ENCODE results near the gene RAP1A. TPM values are rescaled to one million over a fixed set of nuclear protein-coding genes. Genes with fewer than 3 reads are reported as not detected.
A peak's percentile ranks its signal among the peaks of the same experiment; 100 is the strongest.

Gene RAP1A
- 50.2 TPM for polyA plus RNA-seq (ENCODE audit: insufficient read length)

DNA sequence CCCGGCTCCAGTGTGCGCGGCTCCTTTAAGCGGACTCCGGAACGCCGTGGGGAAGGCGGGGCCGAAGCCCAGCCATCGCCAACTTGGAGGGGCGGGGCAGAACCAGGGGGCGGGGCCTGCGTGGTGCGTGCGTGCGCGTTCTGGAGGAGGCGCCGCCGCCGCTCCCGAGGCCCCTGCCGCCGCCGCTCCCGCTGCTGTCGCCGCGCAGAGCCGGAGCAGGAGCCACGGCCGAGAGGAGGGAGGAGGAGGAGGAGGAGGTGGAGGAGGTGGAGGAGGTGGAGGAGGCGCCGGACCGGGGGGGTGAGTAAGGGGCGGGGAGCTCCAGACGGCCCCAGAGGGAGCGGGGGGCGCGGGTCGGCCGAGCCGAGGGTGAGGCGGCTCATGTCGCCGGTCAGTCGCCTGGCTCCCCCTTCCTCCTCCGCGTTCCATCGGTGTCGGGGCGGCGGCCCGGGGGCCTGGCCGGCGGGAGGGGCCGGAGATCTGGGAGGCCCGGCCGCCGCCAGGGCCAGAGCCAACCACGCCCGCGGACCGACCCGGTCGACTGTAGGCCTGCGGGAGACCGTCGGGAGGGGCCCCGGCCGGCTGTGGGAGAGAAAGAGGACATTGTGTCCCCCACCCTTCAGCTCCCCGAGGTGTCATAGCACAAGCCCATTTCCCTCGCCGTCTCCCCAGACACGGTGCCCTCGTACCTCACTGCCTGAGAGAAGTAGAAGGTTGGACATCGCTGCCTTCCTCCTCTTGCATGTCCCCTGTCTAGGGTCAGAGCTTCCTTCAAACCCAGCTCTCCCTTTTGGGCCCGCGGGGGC, at the start of gene RAP1A:
TSS of gene RAP1A (plus strand) at position 155 of the 806 bp plus-strand sequence. CDS start 71,572 bp downstream, outside the sequence.
- peak; percentile 92 for DNase-seq

DNA sequence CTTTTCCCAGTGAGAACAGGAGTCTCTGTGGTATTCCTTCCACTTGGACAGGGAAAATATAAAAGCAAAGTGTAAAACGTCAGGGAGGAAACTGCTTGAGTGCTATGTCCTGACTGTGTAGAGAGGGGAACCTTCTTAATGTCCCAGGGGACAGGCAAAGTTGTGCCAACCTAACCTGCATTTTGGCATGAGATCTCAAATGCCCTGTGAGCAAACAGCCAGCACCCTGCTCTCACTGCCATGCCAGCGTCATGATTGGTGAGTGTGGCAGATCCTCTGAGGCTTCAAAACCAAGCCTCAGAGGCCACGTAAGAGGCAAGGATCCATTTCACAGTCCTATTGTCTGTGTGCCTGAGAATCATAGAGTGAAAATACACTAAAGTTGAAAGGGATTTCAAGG, 49.7 kb upstream of the RAP1A start:
- DNase-seq: no peak

DNA sequence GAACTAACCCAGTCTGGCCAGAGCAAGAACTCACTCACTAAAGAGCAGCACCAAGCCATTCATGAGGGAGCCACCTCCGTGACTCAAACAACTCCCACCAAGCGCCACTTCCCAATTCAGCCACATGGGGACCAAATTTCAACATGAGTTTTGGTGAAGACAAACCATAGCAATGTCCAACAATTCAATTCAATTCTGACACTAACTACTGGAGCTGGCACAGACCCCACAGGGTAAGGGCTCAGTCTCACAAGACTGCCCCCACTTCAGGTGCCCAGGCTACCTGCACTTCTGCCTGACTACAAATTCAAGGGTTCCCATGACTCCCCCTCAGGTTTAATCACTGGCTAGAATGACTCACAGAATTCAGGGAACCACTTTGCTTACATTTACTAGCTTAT, 48.8 kb upstream of the RAP1A start:
- DNase-seq: no peak

DNA sequence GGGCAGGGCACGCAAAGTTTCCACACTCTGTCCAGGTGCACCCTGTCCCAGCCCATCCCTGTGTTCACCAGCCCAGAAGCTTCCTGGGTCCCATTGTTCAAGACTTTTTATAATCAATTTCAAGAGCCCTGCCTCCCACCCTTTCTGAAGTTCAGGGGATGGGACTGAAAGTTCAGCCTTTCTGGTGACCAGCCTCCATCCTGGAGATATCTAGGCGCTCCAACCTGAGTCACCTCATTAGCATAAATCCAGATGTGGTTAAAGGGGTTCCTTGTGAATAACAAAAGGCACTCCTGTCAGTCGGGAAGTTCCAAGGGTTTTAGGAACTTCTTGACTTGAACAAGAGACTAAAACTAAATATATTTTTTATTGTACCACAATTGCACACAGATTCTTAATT, 48.4 kb upstream of the RAP1A start:
- DNase-seq: no peak

DNA sequence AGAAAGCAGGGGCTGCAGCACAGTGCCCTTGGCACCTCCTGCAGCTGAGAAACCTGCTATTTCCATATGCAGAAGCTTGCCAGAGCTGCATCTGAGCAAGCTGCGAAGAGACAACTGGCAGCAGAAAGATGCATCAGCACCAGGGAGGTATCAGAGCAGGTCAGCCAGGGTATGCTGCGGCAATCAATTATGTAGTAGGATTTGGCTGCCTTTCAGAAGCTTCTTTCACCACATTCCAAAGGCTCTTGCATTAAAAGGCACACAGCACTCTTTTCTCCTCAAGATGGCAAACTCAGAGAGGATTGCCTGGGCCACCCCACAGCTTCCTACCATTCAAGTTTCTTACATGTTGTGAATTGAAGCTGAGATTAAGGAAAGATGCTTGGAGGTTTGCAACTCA, 47.6 kb upstream of the RAP1A start:
- DNase-seq: no peak

DNA sequence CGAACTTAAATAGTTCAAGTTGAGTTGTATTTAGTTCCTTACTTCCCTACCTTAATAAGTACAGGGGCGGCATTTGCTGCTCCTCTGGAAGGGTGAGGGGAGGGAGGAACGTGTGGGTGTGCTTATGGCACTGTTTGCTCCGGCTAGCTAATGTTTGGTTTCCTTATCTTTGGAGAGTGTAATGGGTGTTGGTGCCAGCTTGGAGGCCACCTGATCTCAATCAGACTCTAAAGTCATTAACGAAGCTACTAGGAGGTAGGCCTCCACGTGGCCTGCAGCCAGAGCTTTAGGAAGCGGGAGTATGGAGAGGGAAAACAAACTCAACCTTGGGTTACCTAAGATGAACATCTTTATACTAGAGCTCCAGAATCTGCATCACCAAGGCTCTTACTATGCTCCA, 43.0 kb upstream of the RAP1A start:
- DNase-seq: no peak

DNA sequence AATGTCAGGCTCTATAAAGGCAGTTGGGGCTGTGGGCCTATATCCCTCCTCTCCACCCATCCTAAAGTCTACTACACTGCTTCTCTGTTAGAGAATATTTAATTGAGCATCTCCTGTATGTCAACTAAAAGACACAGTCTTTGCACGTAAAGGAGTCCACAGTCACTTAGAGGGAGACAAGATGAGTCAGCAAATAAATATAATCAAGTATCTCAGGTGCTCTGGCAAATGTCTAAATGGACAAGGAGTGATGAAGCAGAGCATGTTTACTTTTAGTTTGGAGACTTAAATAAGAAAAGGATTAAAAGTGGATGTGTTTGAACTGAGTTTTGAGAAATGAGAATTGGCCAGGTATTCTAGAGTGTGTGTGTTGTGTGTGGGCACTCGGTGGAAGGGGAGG, 41.8 kb upstream of the RAP1A start:
- no peak for DNase-seq

DNA sequence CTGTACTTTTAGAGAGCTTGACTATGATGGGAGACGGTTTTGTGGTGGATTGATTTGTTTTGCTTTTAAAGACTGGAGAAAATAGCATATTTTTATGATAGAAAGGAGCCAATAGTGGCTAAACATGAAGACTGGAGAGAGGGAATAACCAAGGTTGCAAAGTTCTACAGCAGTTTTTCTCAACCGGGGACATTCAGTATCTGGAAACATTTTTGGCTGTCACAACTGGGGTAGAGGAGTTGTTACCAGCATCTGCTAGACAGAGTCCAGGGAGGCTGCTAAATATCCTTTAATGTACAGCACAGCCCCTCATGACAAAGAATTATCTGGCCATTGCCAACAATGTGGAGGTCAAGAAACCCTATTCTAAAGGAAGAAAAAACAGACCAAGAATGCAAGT, 38.4 kb upstream of the RAP1A start:
- DNase-seq: no peak

DNA sequence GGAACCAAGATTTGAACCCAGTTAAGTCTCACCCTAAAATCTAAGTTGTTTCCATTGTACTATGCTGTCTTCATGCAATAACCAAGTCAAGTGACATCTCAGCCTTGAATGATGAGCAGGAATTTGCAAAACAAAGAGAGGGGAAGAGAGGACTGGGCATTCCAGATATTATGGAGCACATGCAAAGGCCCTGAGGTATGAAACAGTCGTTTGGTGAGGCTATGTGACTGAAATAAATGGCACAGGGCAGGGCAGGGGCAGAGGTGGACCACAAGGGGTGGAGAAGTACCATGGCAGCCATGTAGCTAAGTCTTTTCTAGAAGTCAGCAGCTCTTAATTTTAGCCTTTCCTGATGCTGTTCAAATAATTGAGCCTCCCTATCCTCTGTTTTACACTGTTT, 37.6 kb upstream of the RAP1A start:
- no peak for DNase-seq

DNA sequence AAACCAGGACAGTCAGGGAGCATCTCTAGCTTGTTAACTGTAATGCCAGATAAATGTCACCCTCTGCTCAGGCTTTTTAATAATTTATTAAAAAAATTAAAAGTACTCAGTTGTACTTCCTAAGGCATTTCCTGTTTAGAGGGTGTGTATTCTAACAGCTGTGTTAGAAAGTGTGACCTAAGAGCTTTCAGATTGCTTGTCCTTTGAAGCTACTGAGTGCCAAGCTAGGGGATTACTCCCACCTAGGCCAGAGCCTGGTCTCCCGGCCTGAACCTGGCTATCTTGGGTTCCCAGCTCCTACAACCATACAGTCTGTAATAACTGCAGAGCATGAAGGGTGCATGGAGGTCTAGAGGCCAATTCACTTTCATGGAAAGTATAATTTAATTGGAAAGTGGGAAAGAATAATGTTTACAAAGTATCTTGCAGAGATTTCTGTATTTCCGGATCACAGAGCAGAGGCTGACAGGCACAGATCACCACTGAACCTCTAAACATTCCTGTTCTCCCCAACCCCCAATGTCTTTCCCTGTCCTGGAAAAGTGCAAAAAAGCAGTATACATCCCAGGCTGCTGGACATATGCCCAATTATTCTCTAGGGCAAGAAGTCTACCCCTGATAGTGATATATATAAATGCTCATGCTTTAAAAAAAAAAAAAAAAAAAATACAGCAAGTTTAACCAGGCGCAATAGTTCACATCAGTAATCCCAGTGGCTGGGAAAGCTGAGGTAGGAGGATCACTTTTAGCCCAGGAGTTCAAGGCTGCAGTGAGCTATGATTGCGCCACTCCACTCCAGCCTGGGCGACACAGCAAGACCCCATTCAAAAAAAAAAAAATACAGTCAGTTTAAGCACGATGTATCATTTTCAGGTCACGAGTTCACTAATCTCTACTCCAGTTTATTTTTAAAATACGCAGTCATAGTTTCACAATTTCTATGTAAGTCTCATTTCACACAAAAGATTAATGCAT, 36.7 kb upstream of the RAP1A start:
- DNase-seq: no peak

DNA sequence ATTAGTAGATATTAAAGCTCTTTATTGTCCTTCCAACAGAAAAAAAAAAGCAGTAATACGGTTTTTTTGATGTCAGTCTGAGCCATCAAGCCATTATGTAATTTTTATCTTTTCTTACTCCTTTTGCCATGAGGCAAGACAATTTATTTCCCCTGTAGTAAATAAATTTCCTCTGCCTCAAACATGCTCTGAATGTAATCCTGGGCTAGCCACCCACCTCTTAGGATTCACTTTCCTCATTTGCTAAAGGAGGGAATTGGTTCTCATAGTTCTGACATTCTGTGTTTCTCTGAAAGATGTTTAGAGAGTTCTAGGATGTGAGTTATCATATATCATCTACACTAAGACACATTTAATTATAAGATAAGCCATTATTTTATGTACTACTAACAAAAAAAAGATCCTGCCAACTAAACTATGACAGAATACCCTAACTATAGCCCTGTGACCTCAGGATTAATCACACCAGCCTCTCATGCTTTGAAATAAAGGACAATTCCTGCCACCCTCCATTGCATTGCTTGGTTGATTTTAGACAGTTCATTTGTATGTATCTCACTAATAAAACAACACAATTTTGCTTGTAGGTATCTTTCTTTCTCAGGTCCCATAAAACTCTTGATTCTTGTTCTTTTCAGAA, 34.0 kb upstream of the RAP1A start:
- no peak for DNase-seq

DNA sequence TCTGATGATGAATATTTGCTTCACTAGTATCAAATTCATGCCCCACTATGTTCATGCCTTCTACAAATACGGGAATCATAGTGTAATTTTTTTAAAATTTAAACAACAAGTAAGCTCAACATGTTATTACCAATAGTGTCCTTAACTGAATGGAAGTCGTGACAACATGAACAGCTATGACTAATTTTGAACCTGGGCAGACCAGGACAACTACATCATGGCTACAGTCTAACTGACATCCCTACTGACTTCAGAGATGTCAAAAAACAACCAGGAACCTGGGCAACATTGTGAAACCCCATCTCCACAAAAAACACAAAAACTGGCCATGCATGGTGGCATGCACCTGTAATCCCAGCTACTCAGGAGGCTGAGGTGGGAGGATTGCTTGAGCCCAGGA, 33.5 kb upstream of the RAP1A start:
- DNase-seq: no peak

DNA sequence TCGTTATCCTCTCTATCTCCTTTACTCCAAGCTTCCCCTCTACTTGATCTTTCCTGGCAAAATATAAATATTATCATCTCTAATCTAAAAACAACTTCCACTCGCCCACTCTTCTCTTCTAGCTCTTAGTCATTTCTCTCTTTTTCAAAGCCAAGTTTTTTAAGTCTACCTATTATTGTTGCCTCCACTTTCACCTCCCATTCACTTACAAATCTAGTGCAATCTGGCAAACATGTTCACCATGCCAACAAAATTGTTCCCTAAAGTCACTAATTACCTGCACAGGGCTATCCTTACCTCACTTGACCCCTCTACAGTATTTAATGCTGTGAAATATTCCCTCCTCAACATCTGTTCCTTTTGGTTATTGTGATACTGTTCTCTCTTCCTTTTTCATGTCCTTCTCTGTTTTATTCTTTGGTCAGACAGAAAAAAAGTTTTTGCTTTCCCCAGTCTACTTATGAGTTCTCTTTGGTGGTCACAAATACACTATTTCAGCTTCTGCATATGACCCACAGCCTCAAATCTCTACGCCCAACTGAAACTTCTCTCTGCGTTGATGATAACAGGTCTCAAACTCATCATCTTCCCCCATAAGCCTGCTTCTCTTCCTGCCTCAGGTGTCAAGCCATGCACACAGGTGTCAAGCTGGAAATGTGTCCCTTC, 31.9 kb upstream of the RAP1A start:
- no peak for DNase-seq

DNA sequence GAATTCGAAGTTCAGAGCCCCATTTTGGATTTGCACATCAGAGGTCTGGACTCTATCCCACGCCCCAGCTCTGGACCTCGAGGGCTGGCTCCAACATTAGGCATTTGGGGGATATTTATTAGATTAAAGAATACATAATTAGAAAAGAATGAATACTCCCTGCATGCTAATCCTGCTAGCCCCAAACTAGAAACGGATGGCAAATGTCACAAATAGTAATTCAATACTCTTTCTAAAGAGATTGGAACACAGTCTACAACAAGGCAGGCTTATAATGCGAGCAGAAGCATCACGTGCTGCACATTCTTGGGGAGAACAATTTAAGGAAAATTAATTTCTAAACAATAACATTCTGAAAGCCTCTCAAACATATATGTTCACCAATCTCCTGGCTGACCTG, 27.7 kb upstream of the RAP1A start:
- no peak for DNase-seq

DNA sequence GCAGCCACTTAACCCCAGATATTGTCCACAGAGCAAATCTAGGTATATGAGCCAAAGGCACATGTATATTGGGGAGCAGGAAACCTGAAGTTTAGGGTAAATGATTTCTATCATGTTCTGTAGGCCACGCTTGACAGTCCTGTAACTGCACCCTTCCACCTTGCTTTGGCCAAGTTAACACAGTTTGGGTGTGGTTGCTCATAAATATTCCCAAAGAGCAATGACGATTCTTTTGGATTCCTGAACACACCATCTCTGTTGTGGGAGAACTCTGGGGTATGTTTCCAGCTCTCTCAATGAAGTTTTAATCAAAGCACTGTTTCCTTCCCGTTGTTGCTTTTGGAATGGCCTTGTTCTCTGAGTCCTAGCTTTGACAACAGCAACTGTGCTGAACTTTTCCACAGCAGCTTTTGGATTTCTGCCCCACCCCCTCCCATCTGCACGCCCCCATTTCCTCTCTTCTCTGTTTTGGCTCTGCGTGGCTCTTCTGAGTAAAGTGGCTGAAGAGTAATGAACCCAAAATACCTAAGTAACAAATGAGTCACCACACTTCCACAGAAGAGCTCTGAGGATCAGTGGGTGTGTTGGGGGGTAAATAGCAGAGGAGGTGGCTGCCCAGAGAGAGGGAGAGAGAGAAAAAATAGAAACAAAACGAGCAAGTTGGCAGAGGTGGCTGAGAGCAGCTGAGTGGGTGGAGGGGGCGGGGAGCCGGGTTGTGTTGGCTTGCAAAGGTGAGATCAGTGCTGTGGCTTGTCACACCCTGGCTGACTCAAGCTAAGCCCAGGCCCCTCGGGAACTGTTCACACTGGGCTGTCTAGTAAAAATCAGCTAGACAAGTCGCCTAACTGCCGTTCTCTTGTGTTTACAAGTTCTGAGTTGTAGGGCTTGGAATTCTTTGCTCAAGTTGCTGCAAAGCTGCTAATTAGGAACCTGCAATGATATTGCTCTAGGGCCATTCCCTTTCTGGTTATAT, 26.9 kb upstream of the RAP1A start:
- DNase-seq: peak; percentile 82

DNA sequence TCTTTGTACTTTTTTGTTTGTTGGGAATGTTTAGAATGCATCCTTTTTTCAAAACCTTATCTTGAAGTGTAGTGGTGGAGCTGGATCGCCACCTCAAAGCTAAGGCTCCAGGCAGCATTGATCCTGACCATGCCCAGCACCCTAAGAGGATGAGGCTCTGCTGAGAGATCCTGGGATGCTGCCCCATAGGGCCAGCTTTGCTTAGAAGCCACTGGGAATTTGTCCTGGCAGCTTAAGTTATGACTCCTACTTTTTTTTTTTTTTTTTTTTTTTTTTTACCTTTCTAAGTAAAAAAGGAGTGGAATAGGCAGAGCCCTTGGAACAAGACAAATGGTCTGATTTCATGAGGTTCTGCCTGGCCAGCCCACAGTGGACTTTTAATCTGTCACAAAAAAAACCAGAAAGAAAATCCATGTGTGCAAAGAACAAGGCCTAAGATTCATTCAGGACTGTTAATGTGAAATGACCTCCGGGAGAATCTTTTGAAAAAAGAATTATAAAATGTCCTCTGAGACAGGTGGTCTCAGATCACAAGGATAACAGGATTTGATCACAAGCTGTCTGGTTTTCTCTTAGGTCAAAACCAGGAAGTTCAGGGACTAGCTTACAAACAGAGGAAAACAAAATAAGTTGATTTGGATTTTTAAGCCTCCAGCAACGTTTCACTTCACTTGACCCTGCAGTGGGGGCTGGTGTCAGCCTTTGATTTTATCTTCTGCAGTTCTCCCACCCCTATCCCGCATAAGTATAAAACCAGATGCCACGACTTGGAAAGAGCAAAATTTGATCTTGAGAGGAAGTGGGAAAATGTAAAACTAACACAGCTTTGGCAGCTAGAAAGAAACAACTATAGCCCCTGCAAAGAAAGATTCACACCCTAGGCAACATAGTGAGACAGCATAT, 25.9 kb upstream of the RAP1A start:
- no peak for DNase-seq

DNA sequence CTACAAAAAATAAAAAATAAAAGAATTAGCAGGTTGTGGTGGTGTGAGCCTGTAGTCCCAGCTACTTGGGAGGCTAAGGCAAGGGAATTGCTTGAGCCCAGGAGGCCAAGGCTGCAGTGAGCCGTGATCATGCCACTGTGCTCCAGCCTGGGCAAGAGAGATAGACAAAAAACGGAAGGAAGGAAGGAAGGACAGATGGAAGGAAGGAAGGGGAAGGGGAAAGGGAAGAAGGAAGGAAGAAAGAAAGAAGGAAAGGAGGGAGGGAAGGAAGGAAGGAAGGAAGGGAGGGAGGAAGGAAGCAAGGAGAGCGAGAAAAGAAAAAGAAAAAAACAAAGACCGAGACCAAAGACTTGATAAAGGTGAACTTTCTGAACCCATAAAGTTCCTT, 25.3 kb upstream of the RAP1A start:
- no peak for DNase-seq

DNA sequence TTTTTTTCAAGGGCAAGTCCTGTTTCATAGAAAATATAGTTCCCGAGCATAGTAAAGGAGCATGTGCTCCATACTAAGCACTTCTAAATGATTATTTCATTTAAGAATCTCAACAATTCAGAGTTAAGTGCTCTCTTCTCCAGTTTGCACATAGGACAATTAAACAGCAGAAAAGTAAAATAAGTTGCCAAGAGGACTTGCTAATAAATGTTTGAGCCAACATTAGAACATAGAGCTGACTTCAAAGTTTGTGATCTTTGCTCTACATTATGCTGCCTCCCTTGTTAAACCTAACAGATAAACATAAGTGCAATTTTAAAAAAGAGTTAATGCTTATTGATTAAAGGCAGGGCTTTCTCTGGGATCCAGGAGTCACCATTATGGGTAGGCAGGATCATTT, 23.8 kb upstream of the RAP1A start:
- DNase-seq: no peak

DNA sequence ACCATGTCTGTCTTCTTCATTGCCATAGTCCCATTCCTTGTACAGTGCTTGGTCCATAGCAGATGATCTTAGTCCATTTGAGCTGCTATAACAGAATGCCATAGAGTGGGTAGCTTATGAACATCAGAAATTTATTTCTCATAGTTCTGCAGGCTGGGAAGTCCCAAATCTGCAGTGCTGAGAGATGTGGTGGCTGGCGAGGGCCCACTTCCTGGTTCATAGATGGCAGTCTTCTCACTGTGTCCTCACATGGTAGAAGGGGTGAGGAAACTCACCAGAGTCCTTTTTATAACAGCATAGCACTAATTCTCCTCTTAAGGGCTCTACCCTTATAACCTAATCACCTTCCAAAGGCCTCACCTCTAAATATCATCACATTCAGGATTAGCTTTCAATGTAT, 23.1 kb upstream of the RAP1A start:
- no peak for DNase-seq

DNA sequence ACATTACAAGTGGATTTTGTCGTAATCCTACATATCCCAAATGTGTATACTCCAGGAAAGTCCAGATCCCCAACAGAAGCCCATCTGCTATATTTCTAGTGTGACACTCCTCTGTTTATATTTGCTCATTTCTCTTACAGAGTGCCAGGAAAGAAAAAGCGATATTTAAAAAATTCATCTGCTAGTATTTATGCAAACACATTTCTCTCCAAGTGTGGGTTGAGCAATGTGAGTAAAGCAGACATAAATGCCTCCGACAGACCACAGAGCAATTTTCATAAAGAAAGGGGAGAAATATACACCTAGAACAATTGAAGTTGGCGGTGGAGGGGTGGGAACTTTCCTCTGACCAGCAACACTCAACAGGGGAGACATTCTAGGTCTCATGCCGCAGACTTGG, 22.2 kb upstream of the RAP1A start:
- DNase-seq: no peak
